Type B pancreatic cell (in vitro differentiated cells): ENCODE measurements around the gene IFT25. TPM values are rescaled to one million over a fixed set of nuclear protein-coding genes. Genes with fewer than 3 reads are reported as not detected.

Experiments
- DNase-seq: peaks from one replicate; pipeline ENCODE4 v3.0.0; 2021; ENCODE audit warnings: mixed read lengths; ENCODE audit not compliant: unreplicated experiment; ENCODE audit errors: extremely low spot score
- H3K27ac Mint-ChIP-seq: 2 replicates; pipeline ENCODE4 v1.8.0; 2021; ENCODE audit warnings: mild to moderate bottlenecking, mixed read lengths
- H3K27me3 Mint-ChIP-seq: 2 replicates; pipeline ENCODE4 v1.8.0; 2021; ENCODE audit warnings: mixed read lengths
- H3K36me3 Mint-ChIP-seq: 2 replicates; pipeline ENCODE4 v1.8.0; 2021; ENCODE audit warnings: mixed read lengths
- H3K4me1 Mint-ChIP-seq: one replicate; pipeline ENCODE4 v1.8.0; 2021; ENCODE audit warnings: mixed read lengths; ENCODE audit not compliant: unreplicated experiment
- H3K4me3 Mint-ChIP-seq: 2 replicates; pipeline ENCODE4 v1.8.0; 2021; ENCODE audit warnings: mild to moderate bottlenecking, mixed read lengths
- H3K9me3 Mint-ChIP-seq: 2 replicates; pipeline ENCODE4 v1.8.0; 2021; ENCODE audit warnings: mixed read lengths
- total RNA-seq: library from RNA; stranded (reverse); gene quantifications from 2 replicates; pipeline ENCODE4 v1.2.1, GENCODE V29; 2021; ENCODE audit warnings: low replicate concordance
- TF ChIP-seq, protein P1 (sequence below): fragments of 200-600 bp; sonication (generic); conservative IDR thresholded peaks from 2 replicates; pipeline ENCODE4 v1.5.0; 2021; ENCODE audit warnings: antibody characterized with exemption, mild to moderate bottlenecking

Gene IFT25
- total RNA-seq, 1 donor from 2014 or later, result 41.2 TPM

- Mint-ChIP-seq H3K27me3 (no peaks in the 10 kb centered on the region), H3K27ac (no peak overlapping the region), H3K9me3 (no peaks in the 10 kb centered on the region), H3K4me3 (no peak overlapping the region), H3K4me1 (peaks cover 12% of the 10 kb centered on the region), H3K36me3 (no peaks in the 10 kb centered on the region)
- TF ChIP-seq, protein P1, sequence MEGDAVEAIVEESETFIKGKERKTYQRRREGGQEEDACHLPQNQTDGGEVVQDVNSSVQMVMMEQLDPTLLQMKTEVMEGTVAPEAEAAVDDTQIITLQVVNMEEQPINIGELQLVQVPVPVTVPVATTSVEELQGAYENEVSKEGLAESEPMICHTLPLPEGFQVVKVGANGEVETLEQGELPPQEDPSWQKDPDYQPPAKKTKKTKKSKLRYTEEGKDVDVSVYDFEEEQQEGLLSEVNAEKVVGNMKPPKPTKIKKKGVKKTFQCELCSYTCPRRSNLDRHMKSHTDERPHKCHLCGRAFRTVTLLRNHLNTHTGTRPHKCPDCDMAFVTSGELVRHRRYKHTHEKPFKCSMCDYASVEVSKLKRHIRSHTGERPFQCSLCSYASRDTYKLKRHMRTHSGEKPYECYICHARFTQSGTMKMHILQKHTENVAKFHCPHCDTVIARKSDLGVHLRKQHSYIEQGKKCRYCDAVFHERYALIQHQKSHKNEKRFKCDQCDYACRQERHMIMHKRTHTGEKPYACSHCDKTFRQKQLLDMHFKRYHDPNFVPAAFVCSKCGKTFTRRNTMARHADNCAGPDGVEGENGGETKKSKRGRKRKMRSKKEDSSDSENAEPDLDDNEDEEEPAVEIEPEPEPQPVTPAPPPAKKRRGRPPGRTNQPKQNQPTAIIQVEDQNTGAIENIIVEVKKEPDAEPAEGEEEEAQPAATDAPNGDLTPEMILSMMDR, result no peak
- no peak for DNase-seq
Measured at GRCh38 chr1:53902235-53903138, 43.0 kb downstream of the IFT25 start.

GRCh38 chr1:53899708-53900107, 45.8 kb downstream of the IFT25 start:
- H3K4me3 Mint-ChIP-seq, result no peak overlapping the region
- H3K27ac Mint-ChIP-seq, result no peak overlapping the region
- H3K4me1 Mint-ChIP-seq, result peaks cover 23% of the 10 kb centered on the region
- H3K9me3 Mint-ChIP-seq, result no peaks in the 10 kb centered on the region
- DNase-seq, result no peak
- H3K27me3 Mint-ChIP-seq, result no peaks in the 10 kb centered on the region
- TF ChIP-seq, protein P1, result no peak
- no peaks in the 10 kb centered on the region for H3K36me3 Mint-ChIP-seq

- Mint-ChIP-seq H3K36me3 (no peaks in the 10 kb centered on the region), H3K4me3 (no peak overlapping the region), H3K9me3 (no peaks in the 10 kb centered on the region), H3K4me1 (peaks cover 23% of the 10 kb centered on the region), H3K27me3 (no peaks in the 10 kb centered on the region), H3K27ac (no peak overlapping the region)
- TF ChIP-seq, protein P1, result no peak
- no peak for DNase-seq
Measured at GRCh38 chr1:53899206-53899628, 46.3 kb downstream of the IFT25 start.

DNA sequence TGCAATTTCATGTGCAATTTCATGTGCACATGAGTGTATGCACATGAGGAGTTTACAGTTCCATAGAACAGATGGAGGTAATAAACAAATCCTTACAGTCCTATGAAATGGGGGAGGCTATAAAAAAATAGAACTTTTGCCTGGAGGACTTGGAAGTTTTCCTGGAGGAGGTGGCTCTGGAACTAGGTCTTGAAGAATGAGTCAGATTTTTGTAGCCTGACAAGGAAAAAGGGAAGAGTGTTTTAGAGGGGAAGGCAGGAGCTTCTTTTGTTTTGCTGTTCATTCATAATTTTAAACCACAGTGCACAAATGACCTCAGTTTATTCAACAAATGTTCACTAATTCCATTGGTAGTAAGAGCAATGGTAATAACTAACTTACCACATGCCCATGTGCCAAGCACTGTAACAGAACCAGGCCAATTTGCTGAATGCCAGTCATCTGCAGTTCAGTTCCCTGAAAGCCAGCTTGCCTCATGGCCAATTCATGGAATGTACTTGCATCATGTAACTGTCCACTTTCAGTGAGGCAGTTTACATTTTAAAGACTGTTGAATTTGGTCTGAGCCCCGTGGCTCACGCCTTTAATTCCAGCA, 48.8 kb downstream of the IFT25 start:
- Mint-ChIP-seq H3K36me3 (no peaks in the 10 kb centered on the region), H3K27me3 (no peaks in the 10 kb centered on the region), H3K9me3 (no peaks in the 10 kb centered on the region), H3K4me3 (no peak overlapping the region), H3K27ac (no peak overlapping the region), H3K4me1 (peaks cover 23% of the 10 kb centered on the region)
- TF ChIP-seq, protein P1, result no peak
- DNase-seq, result no peak

GRCh38 chr1:53895421-53895820, 50.1 kb downstream of the IFT25 start:
- H3K36me3 Mint-ChIP-seq, result no peaks in the 10 kb centered on the region
- H3K4me1 Mint-ChIP-seq, result peaks cover 25% of the 10 kb centered on the region
- DNase-seq, result no peak
- no peaks in the 10 kb centered on the region for H3K27me3 Mint-ChIP-seq
- TF ChIP-seq, protein P1, result no peak
- H3K9me3 Mint-ChIP-seq, result no peaks in the 10 kb centered on the region
- H3K4me3 Mint-ChIP-seq, result no peak overlapping the region
- peak overlapping the region; percentile 67 for H3K27ac Mint-ChIP-seq
